Keratinocyte (primary cell): ENCODE data around the gene JMJD1C.

Experiments
- EZH2 ChIP-seq: IDR thresholded peaks from one replicate; pipeline ENCODE4 v1.6.1; 2012; ENCODE audit warnings: inconsistent platforms, mild to moderate bottlenecking, low read length, moderate library complexity
- TF ChIP-seq, protein P1 (sequence below), 3 experiments: IDR thresholded peaks in 1 of 3; conservative IDR thresholded peaks in 1 of 3; optimal IDR thresholded peaks in 1 of 3; 2 replicates in 2 of 3; 3 replicates in 1 of 3; pipeline versions ENCODE3 to v1.5.1; 2011; ENCODE audit warnings: low read length in 3 of 3, mild to moderate bottlenecking in 3 of 3, moderate library complexity in 2 of 3, control low read depth in 1 of 3, inconsistent platforms in 1 of 3; ENCODE audit not compliant: insufficient read depth in 2 of 3; ENCODE audit errors: extremely low read depth in 1 of 3

DNA sequence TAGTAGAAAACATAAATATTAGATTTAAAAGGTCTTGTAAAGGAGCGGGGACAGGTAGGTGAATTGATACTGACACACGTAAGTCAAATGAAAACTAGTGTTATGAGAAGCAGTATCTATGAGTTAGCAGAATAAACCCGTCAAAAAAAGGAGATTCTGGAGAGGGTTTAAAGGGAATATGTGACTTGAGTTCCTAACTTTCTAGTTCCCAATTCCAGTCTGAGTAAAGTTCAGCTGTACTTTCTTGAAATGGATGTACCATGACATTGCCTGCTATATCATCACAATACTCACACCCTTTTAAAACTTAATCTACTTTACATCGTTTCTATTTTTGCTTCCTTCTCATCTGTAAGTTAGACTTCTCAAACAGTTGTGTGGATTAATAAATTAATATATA, 210.5 kb downstream of the JMJD1C start:
- TF ChIP-seq, protein P1, sequence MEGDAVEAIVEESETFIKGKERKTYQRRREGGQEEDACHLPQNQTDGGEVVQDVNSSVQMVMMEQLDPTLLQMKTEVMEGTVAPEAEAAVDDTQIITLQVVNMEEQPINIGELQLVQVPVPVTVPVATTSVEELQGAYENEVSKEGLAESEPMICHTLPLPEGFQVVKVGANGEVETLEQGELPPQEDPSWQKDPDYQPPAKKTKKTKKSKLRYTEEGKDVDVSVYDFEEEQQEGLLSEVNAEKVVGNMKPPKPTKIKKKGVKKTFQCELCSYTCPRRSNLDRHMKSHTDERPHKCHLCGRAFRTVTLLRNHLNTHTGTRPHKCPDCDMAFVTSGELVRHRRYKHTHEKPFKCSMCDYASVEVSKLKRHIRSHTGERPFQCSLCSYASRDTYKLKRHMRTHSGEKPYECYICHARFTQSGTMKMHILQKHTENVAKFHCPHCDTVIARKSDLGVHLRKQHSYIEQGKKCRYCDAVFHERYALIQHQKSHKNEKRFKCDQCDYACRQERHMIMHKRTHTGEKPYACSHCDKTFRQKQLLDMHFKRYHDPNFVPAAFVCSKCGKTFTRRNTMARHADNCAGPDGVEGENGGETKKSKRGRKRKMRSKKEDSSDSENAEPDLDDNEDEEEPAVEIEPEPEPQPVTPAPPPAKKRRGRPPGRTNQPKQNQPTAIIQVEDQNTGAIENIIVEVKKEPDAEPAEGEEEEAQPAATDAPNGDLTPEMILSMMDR (optimal IDR thresholded peaks at IDR 0.05 in 1 of 3, IDR thresholded peaks at IDR 0.05 in 1 of 3, conservative IDR thresholded peaks at IDR 0.05 in 1 of 3; ENCODE audit: extremely low read depth in 1 of 3, insufficient read depth in 2 of 3, low read length in 3 of 3) = no peak
- TF ChIP-seq EZH2 = no peak
